ENCODE results near the gene CHMP1A.

GRCh38 chr16:89638455-89638854 lies 19.1 kb downstream of the CHMP1A start:
- TF ChIP-seq CTCF (IDR thresholded peaks at IDR 0.05; ENCODE audit: low read depth, low read length, poor library complexity, severe bottlenecking): no peak
- no peak for TF ChIP-seq EZH2phosphoT487 (IDR thresholded peaks at IDR 0.05; ENCODE audit: borderline replicate concordance, low read length)

All from DOHH2 (cell line).